Left ventricle myocardium inferior (tissue), 1 donor: ENCODE data around the gene ELOF1. TPM values are rescaled to one million over a fixed set of nuclear protein-coding genes. Genes with fewer than 3 reads are reported as not detected.

ENCODE experiments used
- DNase-seq: peaks from one replicate; pipeline ENCODE4 v3.0.0-alpha.2; 2020
- H3K27ac ChIP-seq: fragments of 200-600 bp; replicated peaks from 2 replicates; pipeline ENCODE4 v1.8.0; 2021
- H3K27me3 ChIP-seq: fragments of 200-600 bp; 2 replicates; pipeline ENCODE4 v1.8.0; 2021; ENCODE audit warnings: low read depth
- H3K36me3 ChIP-seq: fragments of 200-600 bp; 2 replicates; pipeline ENCODE4 v1.8.0; 2021
- H3K4me1 ChIP-seq: fragments of 200-600 bp; 2 replicates; pipeline ENCODE4 v1.8.0; 2021
- H3K4me3 ChIP-seq: fragments of 200-600 bp; 2 replicates; pipeline ENCODE4 v1.8.0; 2021; ENCODE audit warnings: mild to moderate bottlenecking, moderate library complexity
- H3K9me3 ChIP-seq: fragments of 200-600 bp; replicated peaks from 2 replicates; pipeline ENCODE4 v1.8.0; 2021
- CTCF ChIP-seq: fragments of 200-600 bp; IDR thresholded peaks from 2 replicates; pipeline ENCODE4 v1.8.0; 2021; ENCODE audit warnings: antibody characterized with exemption, mild to moderate bottlenecking, borderline replicate concordance
- intact Hi-C: fragments of 100-400 bp; cut with micrococcal nuclease; formaldehyde crosslinking; loops from one replicate; pipeline ENCODE4 v1.11.0; 2022
- total RNA-seq: library from RNA; stranded (reverse); fragmentation: NEBNext Ultra II Directional; extraction: Animal tissue kit (Norgen Biotek cat#: 25700); gene quantifications from one replicate; pipeline ENCODE4 v1.2.1, GENCODE V29; 2021
- donor health status: DM: no; HTN: yes; CAD: no; lungs with severe emphysema.

Gene ELOF1
- total RNA-seq, 1 donor from 2014 or later = 33.1 TPM

DNA sequence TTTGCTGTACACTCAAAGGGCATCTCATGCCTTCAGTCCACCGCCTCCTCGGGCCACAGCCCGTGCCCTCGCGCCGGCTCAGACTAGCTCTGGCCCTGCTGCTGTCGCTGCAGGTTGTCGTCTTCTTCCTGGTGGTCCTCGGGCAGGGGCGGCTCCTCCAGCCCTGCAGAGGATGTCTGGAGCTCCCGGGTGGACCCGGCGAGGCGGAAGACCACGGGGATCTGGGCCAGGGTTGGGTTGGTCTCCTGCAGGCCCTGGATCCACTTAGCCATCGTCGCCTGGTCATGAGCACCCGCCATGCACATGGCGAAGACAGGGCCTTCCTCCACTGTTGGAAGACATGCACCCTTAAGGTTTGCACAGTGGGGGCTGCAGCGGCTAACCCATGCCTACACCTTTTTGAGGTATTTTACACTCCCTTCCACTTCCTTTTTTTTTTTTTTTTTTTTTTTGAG is 52.9 kb downstream of the ELOF1 start:
- peak overlapping the region; percentile 83 for H3K4me3 ChIP-seq
- peak overlapping the region; percentile 96 for H3K27ac ChIP-seq
- H3K9me3 ChIP-seq = no peaks in the 10 kb centered on the region
- intact Hi-C loops = no loop called here
- H3K27me3 ChIP-seq = no peaks in the 10 kb centered on the region
- H3K36me3 ChIP-seq = peaks cover 10% of the 10 kb centered on the region
- no peak for TF ChIP-seq CTCF
- no peak for DNase-seq
- H3K4me1 ChIP-seq = peaks cover 17% of the 10 kb centered on the region

DNA sequence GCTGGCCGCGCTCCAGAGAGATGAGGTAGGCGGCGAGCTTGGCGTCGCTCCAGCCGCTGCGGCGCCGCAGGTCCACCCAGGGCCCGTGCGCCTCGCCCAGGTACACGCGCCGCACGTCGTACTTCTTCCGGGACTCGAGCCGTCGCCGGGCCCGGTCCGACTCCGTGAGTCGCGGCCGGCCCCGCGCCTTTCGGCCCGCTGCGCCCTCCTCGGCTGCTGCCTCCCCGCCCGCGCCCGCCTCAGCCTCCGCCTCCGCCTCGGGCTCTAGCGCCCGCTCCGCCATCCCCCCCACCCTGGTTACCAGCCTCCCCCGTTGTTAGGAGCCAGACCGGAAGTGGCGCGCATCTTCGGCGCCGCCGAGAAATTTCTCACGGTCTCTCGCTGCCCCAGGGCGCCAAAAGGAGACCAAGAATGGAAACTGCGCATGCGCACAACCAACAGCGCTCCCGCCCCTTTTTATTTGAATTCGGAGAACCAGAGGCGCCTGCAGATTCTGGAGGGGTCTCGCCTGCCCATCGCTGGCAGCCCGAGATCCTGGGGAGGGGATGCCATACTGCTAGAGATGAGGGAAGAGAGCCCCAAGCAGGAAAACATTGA is 53.4 kb downstream of the ELOF1 start, which contains the start of gene ZNF653:
TSS of gene ZNF653 (minus strand) at position 336 of the 597 bp plus-strand sequence. CDS start at position 283, 53 bp downstream.
- H3K9me3 ChIP-seq = no peaks in the 10 kb centered on the region
- H3K27me3 ChIP-seq = no peaks in the 10 kb centered on the region
- intact Hi-C loops = no loop called here
- H3K36me3 ChIP-seq = peaks cover 8% of the 10 kb centered on the region
- TF ChIP-seq CTCF = no peak
- peak within 1 kb of the TSS; percentile 83 for H3K4me3 ChIP-seq
- peak; percentile 92 for DNase-seq
- peak within 1 kb of the TSS; percentile 96 for H3K27ac ChIP-seq
- H3K4me1 ChIP-seq = peaks cover 17% of the 10 kb centered on the region

DNA sequence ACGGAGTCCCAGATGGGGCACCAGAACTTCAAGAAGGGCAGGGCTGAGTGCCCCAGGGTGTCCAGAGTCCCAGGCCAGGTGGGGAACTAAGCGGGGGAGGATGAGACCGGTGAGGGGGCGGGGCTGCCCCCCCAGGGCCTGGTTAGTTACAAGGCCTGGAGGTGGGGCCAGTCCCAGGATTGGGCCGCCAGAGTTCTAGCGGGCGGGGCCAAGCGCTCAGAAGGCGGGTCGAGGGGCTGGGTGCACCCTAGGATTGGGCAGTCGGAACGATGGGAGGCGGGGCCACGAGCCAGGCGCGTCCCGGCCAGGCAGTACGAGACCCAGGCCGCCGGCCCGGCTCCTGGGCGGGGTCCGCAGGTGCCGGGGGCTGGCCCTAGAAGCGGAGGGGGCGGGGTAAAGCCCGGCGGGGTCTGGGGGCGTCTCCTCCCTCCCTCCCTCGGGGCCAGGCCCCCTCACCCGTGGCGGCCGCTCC is 54.0 kb downstream of the ELOF1 start:
- DNase-seq = peak; percentile 98
- Histone ChIP-seq H3K36me3 (peaks cover 3% of the 10 kb centered on the region), H3K9me3 (no peaks in the 10 kb centered on the region), H3K4me3 (peak overlapping the region; percentile 83), H3K27ac (peak overlapping the region; percentile 96), H3K27me3 (no peaks in the 10 kb centered on the region), H3K4me1 (peaks cover 17% of the 10 kb centered on the region)
- TF ChIP-seq CTCF = no peak
- intact Hi-C loops = no loop called here

GRCh38 chr19:11504502-11505031 is 54.5 kb downstream of the ELOF1 start:
- Histone ChIP-seq H3K4me1 (peaks cover 17% of the 10 kb centered on the region), H3K9me3 (no peaks in the 10 kb centered on the region), H3K4me3 (peak overlapping the region; percentile 83), H3K27ac (peak overlapping the region; percentile 96), H3K36me3 (no peaks in the 10 kb centered on the region), H3K27me3 (no peaks in the 10 kb centered on the region)
- DNase-seq = no peak
- intact Hi-C loops = no loop called here
- TF ChIP-seq CTCF = no peak

Other genes with a start within 250 kb of the ELOF1 start
- gene RAB3D, start 219.6 kb downstream of the ELOF1 start, total RNA-seq = 7.2 TPM
- 77.8 TPM for gene TMEM205, start 213.0 kb downstream of the ELOF1 start, total RNA-seq
- 24.5 TPM for gene CCDC159, start 212.7 kb downstream of the ELOF1 start, total RNA-seq
- gene PLPPR2, start 203.8 kb downstream of the ELOF1 start, total RNA-seq = 10.6 TPM
- gene SWSAP1, start 184.6 kb downstream of the ELOF1 start, total RNA-seq = 1.1 TPM
- gene EPOR, start 174.9 kb downstream of the ELOF1 start, total RNA-seq = 6.0 TPM
- 9.2 TPM for gene RGL3, start 139.9 kb downstream of the ELOF1 start, total RNA-seq
- 0.77 TPM for gene ODAD3, start 124.1 kb downstream of the ELOF1 start, total RNA-seq
- gene PRKCSH, start 123.6 kb downstream of the ELOF1 start, total RNA-seq = 120 TPM
- gene ELAVL3, start 78.2 kb downstream of the ELOF1 start, total RNA-seq = 0.66 TPM
- gene ZNF653, start 53.4 kb downstream of the ELOF1 start, total RNA-seq = 4.2 TPM
- 167 TPM for gene ECSIT, start 30.1 kb downstream of the ELOF1 start, total RNA-seq
- gene CNN1, start 20.4 kb downstream of the ELOF1 start, total RNA-seq = 133 TPM
- 3.1 TPM for gene ACP5, start 18.4 kb upstream of the ELOF1 start, total RNA-seq
- gene ZNF627, start 38.3 kb upstream of the ELOF1 start, total RNA-seq = 5.5 TPM
- gene ZNF823, start 179.7 kb upstream of the ELOF1 start, total RNA-seq = 3.3 TPM
- 4.3 TPM for gene ZNF441, start 207.8 kb upstream of the ELOF1 start, total RNA-seq
- 2.4 TPM for gene ZNF491, start 239.3 kb upstream of the ELOF1 start, total RNA-seq